ENCODE data around the gene SUSD5. TPM values are rescaled to one million over a fixed set of nuclear protein-coding genes. Genes with fewer than 3 reads are reported as not detected.

The SUSD5 gene
- total and polyA plus RNA-seq, 4 donors = 46.3 to 230 (median 140) TPM

Other genes with a start within 250 kb of the SUSD5 start
- gene GLB1, start 121.7 kb downstream of the SUSD5 start, total RNA-seq = 10 to 100 TPM; 31.0 to 56.9 TPM
- 10 to 100 TPM; 14.1 to 17.5 TPM for gene GLB1, start 121.7 kb downstream of the SUSD5 start, polyA plus RNA-seq
- gene TMPPE, start 121.7 kb downstream of the SUSD5 start, total RNA-seq = 1 to 10 TPM; 7.8 to 8.2 TPM
- under 1 TPM; 0.38 to 0.43 TPM for gene TMPPE, start 121.7 kb downstream of the SUSD5 start, polyA plus RNA-seq
- gene CRTAP, start 104.8 kb downstream of the SUSD5 start, total RNA-seq = 100 to 1,000 TPM; 297 to 370 TPM
- gene CRTAP, start 104.8 kb downstream of the SUSD5 start, polyA plus RNA-seq = 100 to 1,000 TPM; 282 to 287 TPM
- gene FBXL2, start 58.6 kb upstream of the SUSD5 start, total RNA-seq = 10 to 100 TPM; 21.9 to 23.8 TPM
- gene FBXL2, start 58.6 kb upstream of the SUSD5 start, polyA plus RNA-seq = 1 to 10 TPM; 8.0 to 9.6 TPM
- 10 to 100 TPM; 56.5 to 62.8 TPM for gene UBP1, start 221.6 kb upstream of the SUSD5 start, total RNA-seq
- 10 to 100 TPM; 39.8 to 45.4 TPM for gene UBP1, start 221.6 kb upstream of the SUSD5 start, polyA plus RNA-seq